ENCODE results near the gene GHITM. TPM values are rescaled to one million over a fixed set of nuclear protein-coding genes. Genes with fewer than 3 reads are reported as not detected.

The GHITM gene
- total and polyA plus RNA-seq, 12 donors: 77.3 to 492 (median 266) TPM

GRCh38 chr10:84176351-84176750 is 37.0 kb downstream of the GHITM start:
- no peak for TF ChIP-seq POLR2A (IDR thresholded peaks at IDR 0.05)
- TF ChIP-seq CTCF (IDR thresholded peaks at IDR 0.05): no peak
- intact Hi-C loops (cut with DNase I): no loop called here
- Histone ChIP-seq H3K9me3 (replicated peaks in 1 of 3) (no peaks in the 10 kb centered on the region), H3K27ac (no peak overlapping the region), H3K27me3 (no peaks in the 10 kb centered on the region), H3K4me1 (replicated peaks in 1 of 2) (no peaks in the 10 kb centered on the region), H3K4me3 (no peak overlapping the region), H3K36me3 (replicated peaks in 1 of 2) (no peaks in the 10 kb centered on the region)
- 58 to 87% (median 82%) methylated on average over 2 to 4 of the region's 4 CpGs for WGBS, 4 donors
- peak in 2 of 7 donors; percentile 8 to 18 for DNase-seq

- WGBS, 4 donors: 90 to 96% (median 92%) methylated on average over 3 to 4 of the region's 4 CpGs; no CpG with 5 or more reads in 1 of the 4 donors
- no peaks in the 10 kb centered on the region for H3K9me3 ChIP-seq (replicated peaks in 1 of 3)
- no peaks in the 10 kb centered on the region for H3K27me3 ChIP-seq
- H3K27ac ChIP-seq: no peak overlapping the region
- DNase-seq: peak in 1 of 7 donors; percentile 37
- no peaks in the 10 kb centered on the region for H3K4me1 ChIP-seq (replicated peaks in 1 of 2)
- no peaks in the 10 kb centered on the region for H3K36me3 ChIP-seq (replicated peaks in 1 of 2)
- no peak for TF ChIP-seq POLR2A (IDR thresholded peaks at IDR 0.05)
- no peak for TF ChIP-seq CTCF (IDR thresholded peaks at IDR 0.05)
- no peak overlapping the region for H3K4me3 ChIP-seq
- intact Hi-C loops (cut with DNase I): no loop called here
Measured at GRCh38 chr10:84176836-84177474, 37.6 kb downstream of the GHITM start.

GRCh38 chr10:84177541-84178141 is 38.3 kb downstream of the GHITM start:
- peak in 2 of 7 donors; percentile 17 to 54 for DNase-seq
- intact Hi-C loops (cut with DNase I): no loop called here

More at GRCh38 chr10:84177541-84178141, 38.3 kb downstream of the GHITM start:
- H3K9me3 ChIP-seq (replicated peaks in 1 of 3): no peaks in the 10 kb centered on the region
- no peak for TF ChIP-seq POLR2A (IDR thresholded peaks at IDR 0.05)
- TF ChIP-seq CTCF (IDR thresholded peaks at IDR 0.05): no peak
- no peaks in the 10 kb centered on the region for H3K27me3 ChIP-seq
- WGBS, 4 donors: 69 to 97% (median 71%) methylated on average over 3 to 8 of the region's 8 CpGs
- no peak overlapping the region for H3K4me3 ChIP-seq
- no peaks in the 10 kb centered on the region for H3K36me3 ChIP-seq (replicated peaks in 1 of 2)
- no peaks in the 10 kb centered on the region for H3K4me1 ChIP-seq (replicated peaks in 1 of 2)
- H3K27ac ChIP-seq: no peak overlapping the region
